Right ventricle myocardium inferior (tissue), 1 donor: ENCODE data around the gene NHLRC4. TPM values are rescaled to one million over a fixed set of nuclear protein-coding genes. Genes with fewer than 3 reads are reported as not detected.

Experiments
- ATAC-seq: fragments of 200-7000 bp; cut with Tn5 transposase; one replicate; pipeline ENCODE4 v1.9.1; 2020; ENCODE audit warnings: mild to moderate bottlenecking, moderate library complexity
- DNase-seq: peaks from one replicate; pipeline ENCODE4 v3.0.0; 2021; ENCODE audit errors: missing footprints
- intact Hi-C: fragments of 100-400 bp; cut with DNase I; formaldehyde crosslinking; loops from one replicate; pipeline ENCODE4 v1.11.0; 2022
- total RNA-seq: library from RNA; stranded (reverse); fragmentation: NEBNext Ultra II Directional; extraction: Animal tissue kit (Norgen Biotek cat#: 25700); gene quantifications from one replicate; pipeline ENCODE4 v1.2.1, GENCODE V29; 2021
- donor health status: DM: no; HTN: yes; CAD: no; lungs with severe emphysema.

The NHLRC4 gene
- total RNA-seq, 1 donor from 2014 or later: 0.57 TPM

DNA sequence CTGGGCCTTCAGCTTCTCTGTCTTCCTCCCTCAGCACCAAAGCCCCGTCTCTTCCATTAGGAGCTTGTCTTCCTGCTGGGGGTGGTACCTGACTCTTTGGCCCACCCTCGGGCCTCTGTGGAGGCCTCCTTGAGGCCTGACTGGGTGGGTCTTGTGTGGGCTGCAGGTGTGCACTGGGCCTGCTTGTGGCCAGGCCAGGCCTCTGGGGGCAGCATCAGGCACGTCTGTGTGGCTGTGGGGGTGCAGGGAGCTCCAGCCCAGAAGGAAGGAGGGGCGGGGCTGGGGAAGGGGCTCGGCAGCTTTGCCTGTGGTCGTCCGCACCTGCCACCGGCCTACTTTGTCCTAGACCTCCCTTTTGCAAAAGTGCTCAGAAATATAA is 10.0 kb downstream of the NHLRC4 start:
- DNase-seq (no peak), ATAC-seq (no peak)
- intact Hi-C loops: no loop called here

DNA sequence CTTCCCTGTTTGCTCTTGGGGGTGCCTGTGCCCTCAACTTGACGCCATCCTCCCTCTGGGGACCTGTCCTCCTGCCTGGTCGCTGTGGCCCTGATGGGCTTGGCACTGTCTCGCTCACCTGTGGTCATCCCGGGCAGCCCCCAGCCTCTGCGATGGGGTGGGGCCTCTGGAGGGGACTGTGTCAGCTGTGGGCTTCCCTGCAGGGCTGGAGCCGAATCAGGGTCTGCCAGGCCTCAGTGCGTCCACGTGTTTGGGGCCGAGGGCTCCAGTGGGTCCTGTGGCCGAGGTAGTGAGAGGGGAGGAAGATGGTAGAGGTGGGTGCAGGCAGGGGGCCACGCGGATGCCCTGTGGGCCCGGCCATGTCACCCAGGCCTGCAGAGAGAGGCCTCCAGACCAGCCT is 11.0 kb downstream of the NHLRC4 start:
- intact Hi-C loops: no loop called here
- DNase-seq: no peak

DNA sequence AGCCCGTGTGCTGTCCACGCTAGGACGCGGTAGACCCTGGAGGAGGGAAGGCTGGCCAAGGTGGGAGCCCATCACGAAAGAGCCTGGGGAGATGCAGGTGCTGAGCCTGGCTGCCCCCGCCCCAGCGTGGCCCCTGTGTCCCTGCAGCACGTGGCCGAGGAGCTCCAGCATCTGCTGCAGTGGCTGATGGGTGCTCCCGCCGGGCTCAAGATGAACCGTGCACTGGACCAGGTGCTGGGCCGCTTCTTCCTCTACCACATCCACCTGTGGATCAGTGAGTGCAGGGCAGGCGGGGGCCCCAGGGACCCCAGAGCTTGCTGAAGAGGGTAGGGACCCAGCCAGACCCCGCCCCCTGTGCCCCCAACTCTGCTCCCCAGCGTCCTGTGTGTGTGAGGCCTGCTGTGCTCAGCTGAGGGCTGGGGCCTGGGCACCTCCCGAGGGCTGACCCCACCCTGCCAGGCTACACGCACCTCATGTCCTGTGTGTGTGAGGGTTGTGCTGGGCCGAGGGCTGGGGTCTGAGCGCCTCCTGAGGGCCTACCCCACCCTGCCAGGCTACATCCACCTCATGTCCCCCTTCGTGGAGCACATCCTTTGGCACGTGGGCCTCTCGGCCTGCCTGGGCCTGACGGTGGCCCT is 11.5 kb downstream of the NHLRC4 start:
- DNase-seq: no peak
- intact Hi-C loops: no loop called here
- ATAC-seq: no peak

More for the DNA sequence above, 11.0 kb downstream of the NHLRC4 start:
- ATAC-seq: no peak

DNA sequence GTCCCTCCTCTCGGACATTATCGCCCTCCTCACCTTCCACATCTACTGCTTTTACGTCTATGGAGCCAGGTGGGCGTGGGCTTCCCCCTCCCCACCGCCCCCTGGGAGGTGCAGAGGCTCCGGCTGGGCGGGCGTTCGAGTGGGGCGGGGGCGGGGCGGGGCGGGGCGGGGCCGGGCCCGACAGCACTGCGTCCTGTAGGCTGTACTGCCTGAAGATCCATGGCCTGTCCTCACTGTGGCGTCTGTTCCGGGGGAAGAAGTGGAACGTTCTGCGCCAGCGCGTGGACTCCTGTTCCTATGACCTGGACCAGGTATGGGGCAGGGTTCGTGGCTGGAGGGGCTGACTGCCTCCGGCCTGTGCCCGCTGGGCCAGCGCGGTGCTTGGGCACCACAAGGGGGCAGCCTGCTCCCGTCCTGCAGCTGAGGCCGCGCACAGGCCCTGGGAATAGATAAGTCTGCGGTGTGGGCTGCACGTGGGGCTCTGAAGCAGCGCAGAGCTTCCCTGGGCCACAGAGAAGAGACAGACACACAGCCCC is 12.1 kb downstream of the NHLRC4 start:
- ATAC-seq (peak; percentile 89), DNase-seq (peak; percentile 89)
- intact Hi-C loops: no loop called here

DNA sequence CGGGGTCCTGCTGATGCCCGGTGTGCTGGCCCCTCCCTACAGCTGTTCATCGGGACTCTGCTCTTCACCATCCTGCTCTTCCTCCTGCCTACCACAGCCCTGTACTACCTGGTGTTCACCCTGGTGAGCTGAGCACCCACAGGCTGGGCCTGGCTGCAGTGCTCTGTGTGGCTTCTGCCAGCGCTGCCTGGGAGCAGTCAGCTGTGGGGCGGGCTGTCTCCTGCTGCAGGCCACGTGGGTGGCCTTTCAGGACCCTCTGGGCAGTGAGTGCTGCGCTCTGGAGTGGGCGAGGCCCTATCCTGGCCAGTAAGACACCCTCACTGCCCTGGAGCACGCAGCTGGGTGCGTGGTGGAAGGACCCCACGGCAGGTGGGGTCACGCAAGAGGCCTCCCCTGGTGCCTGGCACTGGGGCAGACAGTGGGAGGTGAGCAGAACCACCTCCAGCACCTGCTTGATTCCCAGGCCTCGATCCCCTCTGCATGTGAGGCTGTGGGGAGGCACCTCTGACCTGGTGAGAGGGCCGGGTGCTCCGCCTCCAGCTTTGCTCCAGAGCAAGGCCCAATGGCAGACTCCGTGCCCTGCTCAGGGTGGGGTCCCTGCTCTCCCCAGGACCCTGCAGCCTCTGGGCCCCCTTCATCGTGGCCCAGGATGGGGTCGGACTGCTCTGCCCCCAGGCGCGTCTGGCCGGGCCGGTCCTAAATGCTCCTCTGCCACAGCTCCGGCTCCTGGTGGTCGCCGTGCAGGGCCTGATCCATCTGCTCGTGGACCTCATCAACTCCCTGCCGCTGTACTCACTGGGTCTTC is 13.5 kb downstream of the NHLRC4 start:
- intact Hi-C loops: no loop called here
- no peak for ATAC-seq
- DNase-seq: no peak

DNA sequence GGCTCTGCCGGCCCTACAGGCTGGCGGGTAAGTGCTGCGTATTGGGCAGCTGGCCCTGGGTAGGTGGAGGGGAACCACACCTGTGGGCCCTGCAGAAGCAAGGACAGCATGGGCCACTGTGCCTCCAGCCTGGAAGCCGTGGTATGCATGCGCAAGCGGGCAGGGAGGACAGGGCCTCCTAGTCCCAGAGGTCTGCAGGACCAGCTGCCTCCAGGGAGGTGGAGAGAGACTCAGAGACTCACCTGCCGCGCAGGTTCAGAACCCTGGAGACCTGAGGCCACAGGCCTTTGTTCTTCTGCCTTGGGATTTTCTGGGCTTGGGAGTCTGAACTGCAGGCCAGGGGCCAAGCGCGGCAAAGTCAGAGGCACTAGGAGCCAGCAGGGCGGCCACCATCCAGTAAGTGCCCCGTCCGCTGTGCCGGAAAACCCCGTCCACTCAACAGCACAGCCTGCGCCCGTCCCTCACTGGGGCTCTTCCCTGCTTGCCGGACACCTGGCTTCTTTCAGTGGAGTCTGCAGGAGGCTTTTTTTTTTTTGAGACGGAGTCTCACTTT is 14.2 kb downstream of the NHLRC4 start:
- intact Hi-C loops: no loop called here
- no peak for DNase-seq

DNA sequence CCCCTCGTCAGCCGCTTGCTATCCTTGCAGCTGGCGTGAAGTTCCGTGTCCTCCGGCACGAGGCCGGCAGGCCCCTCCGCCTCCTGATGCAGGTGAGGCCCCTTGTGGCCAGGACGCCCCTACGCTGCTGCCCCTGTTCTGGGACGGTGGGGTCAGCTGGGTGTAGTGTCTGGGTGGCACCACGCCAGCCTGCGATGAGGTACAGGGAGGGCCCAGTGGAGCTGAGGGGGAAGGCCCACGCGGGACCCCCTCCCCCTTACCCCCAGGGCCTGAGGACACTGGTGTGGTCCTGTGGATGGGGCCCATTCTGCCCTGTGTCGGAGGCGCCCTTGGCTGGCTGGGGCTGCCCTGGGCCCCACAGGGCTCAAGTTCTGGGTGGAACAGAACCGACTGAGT is 15.4 kb downstream of the NHLRC4 start:
- ATAC-seq (no peak), DNase-seq (no peak)
- intact Hi-C loops: no loop called here

More for the DNA sequence above, 14.2 kb downstream of the NHLRC4 start:
- no peak for ATAC-seq

DNA sequence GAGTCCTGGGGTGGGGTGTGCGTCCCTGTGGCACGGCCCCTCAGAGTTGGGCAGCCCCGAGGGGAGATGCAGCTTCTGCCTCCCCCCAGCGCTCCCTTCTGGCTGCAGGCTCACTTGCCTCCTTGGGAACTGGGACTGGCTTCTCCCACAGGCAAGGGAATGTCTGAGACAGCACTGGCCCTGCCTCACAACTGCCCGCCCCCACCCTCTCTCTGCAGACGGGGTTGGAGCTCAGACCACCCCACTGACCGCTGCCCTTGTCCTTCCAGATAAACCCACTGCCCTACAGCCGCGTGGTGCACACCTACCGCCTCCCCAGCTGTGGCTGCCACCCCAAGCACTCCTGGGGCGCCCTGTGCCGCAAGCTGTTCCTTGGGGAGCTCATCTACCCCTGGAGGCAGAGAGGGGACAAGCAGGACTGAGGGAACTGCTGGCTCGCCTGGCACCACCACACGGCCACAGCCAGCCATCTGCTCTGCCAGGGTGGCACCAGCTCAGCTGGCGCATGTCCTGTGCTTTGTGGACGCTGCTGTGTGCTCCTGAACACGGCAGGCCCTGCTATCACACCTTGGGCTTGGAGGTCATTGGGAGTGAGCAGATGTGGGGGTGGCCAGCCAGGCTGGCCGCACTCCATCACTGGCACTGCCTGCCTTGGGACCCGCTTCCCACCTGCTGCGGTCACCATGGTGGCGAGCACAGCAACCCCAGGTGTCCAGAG is 16.0 kb downstream of the NHLRC4 start:
- no peak for ATAC-seq
- intact Hi-C loops: no loop called here
- DNase-seq: no peak

DNA sequence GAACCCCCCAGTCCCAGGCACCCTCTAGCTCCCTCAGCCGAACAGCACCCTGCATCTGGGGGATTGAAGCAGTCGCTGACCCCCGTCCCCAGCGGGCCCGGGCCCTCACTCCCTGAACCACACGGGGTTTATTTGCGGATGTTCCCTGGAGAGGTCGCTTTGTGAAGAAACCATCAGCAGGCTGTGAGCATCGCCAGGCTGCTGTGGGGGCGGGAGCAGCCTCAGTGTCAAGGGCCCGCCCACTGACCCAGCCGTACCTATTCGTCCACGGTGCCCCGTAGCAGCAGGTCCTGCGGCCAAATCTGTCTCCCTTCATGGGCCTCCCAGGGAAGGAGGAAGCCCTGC is 16.6 kb downstream of the NHLRC4 start:
- intact Hi-C loops: no loop called here
- no peak for DNase-seq
- no peak for ATAC-seq

DNA sequence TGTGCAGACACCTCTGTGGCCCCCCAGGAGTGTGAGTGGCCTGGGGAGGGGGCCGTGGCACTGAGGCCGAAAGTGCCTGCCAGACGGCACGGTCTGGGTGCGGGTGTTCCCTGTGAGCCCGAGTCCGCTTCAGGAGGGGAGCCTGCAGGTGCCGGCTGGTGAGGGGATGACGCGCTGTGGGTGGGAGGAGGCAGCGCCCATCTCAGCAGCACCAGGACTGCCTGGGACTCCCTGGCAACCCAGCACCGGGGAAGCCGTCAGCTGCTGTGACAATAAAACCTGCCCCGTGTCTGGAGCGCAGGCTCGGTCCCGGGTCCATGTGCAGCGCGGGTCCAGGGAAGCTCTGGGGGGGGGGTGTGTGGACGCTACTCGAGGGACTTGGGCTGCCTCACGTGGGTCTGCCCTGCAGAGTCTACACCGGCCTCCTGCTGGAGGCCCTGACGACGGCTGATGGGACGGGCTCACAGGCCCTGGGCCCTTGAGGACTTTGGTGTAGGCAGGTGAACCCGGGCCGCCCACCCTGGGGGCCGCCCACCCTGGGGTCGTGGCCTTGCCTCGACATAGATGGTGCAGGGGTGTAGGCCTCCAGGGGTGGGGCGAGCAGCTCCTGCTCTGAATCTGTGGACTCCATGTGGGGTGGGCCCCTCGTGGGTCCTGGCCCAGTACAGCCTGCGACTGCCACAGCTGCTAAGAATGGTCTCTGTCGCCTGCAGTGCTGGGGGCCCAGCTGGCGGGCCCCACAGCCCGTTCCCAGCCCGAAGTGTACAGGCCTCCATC is 17.2 kb downstream of the NHLRC4 start:
- no peak for DNase-seq
- intact Hi-C loops: no loop called here
- no peak for ATAC-seq

DNA sequence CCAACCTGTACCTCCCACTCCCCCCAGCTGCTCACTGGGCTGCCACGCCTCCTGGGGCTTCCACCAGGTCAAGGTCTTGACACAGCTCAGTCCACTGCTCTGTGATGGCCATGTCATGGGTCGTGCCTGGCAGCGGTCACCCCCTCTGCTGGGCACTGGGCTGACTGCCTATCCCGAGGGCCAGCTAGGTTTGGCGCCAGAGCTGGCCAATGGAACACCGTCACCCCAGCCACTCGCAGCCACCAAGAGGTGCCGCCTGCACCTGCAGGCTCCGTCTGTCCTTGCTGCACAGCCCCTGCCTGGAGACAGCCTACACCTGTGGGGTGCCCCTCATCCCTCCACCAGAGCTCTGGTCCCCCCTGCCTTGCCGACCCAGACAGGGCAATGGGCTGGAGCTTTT is 18.5 kb downstream of the NHLRC4 start:
- intact Hi-C loops: loop anchor here (5.0 kb wide), 1 partner anchor 77 kb away; no protein-coding TSS in a partner anchor
- DNase-seq (no peak), ATAC-seq (no peak)

DNA sequence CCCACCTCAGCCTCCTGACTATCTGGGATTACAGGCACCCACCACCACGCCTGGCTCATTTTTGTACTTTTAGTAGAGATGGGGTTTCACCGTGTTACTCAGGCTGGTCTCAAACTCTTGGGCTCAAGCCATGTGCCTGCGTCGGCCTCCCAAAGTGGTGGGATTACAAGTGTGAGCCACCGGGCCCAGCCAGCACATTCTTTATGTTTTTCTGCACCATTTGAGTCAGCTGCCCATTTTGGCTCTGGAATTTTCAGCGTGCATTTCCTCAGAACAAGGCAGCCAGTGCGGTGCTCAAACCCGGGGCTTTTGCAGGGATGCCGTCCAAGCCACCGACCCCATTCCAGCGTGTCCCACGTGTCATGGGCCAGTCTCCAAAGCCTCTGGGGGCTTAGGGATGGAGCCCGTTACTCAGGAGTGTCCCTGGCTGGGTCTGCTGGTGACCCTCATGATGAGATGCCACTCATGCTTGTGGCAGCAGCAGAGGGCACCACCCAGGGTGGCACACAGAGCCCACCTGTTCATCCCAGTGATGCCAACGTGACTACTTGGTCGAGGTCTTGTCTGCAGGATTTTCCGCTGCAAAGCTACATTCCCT is 19.3 kb downstream of the NHLRC4 start:
- intact Hi-C loops: loop anchor here (5.0 kb wide), 1 partner anchor 76 kb away; no protein-coding TSS in a partner anchor
- DNase-seq: no peak
- no peak for ATAC-seq

DNA sequence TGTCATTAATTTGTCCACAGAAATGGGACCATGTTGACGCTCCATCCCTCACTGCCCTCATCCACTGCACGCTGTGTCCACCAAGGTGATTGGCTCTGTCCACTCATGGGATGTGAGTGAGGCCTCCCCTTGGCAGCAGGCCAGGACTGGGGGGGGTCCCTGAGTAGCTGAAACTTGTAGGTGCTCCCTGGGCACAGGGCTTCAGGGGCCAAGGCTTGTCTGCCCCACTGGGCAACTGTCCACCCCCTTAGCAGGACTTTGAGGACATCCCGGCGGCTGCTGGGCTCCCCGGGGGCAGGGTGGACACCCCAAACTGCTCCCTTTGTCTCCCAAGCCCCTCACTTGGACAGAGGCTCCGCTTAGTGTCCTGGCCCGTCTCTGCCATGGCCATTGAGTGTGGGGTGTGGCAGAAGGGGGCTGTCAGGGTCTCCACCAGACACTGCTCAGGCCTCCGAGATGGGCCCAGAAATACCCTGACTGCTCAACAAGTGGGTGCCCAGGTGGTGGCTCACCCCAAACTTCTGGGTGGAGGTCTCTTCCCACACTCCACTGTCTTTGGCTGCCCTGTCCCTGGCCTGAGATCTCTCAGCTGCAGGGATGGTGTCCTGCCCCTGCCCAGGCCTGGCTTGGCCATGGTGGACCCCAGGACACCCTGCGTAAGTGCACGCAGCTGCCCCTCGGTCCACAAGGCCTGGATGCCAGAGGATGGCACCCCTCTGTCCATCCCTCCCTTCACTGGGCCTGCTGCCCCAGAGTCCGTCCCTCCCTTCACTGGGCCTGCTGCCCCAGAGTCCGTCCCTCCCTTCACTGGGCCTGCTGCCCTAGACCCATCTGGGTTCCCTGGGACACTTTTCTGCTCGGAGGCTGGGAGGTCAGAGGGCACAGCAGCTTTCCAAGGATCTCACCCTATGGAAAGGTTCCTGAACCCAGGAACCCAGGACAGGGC is 20.1 kb downstream of the NHLRC4 start:
- ATAC-seq (no peak), DNase-seq (no peak)
- intact Hi-C loops: loop anchor here (5.0 kb wide), 1 partner anchor 75 kb away; no protein-coding TSS in a partner anchor

DNA sequence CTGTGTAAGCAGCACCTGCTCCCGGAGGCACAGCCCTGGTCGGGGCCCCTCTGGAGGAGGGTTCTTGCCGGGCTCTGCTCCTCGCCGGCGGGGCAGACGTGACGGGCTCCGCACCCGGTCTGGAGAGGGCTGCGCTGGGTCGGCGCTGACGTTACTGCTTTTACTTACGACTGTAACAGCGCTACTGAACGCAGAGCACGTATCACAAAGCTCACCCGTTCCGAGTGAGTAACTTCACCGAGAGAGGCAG is 21.8 kb downstream of the NHLRC4 start:
- ATAC-seq (no peak), DNase-seq (no peak)
- intact Hi-C loops: loop anchor here (2.0 to 5.0 kb wide), 2 partner anchors 48 to 74 kb away; partner anchors contain the start of gene METTL26

DNA sequence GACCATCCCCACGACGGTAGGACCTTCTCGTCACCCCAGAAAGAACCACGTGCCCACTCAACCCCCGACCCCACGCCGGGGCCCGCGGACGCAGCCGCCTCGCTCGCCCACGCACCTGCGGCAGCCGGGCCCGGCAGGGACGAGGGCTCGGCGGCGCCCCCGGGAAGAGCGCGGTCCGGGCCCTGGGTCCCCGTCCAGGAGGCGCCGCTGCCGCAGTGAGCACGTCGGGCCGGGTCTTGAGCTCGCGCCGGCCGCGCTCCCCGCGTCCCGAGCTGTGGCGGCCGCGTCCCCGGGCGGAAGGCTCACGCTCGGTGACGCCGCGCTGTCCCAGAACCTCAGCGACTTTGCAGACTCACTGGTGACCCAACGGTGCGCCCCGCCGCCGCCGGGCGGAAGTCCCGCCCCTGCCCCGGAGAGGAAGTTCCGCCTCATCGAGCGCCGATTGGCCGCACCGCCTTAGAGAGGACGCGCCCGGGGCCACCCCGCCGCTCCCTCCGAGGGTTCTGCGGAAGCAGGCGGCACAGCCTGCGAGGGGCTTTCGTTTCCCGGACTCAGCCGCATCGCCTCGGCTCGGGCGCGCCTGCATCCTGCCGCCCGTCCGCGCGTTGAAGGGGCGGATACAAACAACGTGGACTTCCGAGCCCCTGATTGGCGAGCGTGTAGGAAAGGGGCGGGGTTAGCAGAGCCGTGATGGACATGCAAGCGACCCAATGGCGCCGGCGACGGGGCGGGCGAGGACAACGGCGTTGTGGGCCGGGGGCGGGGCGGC is 22.3 kb downstream of the NHLRC4 start:
- DNase-seq (peak; percentile 99), ATAC-seq (peak; percentile 91)
- intact Hi-C loops: loop anchor here (2.0 to 5.0 kb wide), 2 partner anchors 48 to 73 kb away; partner anchors contain the start of gene METTL26

DNA sequence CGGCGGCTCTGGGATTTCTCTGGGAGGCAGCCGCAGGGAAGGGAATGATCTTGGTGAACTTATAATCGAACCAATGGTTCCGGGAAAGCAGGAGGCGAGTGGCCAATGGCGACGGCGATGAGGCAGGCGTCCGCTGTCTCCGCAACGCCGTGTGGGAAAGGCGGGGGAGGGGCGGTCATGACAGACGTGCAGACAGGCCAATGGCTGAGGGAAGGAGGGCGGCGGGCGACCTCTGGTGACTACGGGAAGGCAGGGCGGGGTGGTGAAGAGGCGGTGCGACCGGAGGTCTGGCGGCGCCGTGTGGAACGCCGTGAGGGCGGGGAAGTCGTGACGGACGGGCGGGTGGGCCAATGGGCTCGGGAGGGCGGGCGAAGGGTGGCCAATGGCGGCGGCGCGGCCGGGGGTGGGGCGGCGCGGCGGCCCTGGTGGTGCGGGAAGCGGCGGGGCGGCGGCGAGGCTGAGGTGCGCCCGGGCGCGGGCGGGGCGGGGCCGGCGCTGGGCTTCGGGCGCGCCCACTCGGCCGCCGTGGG is 22.9 kb downstream of the NHLRC4 start, which contains the start of gene RAB40C:
RAB40C (plus strand) TSS at position 409 of the 530 bp plus-strand sequence. CDS start 226 bp downstream, outside the sequence.
- intact Hi-C loops: loop anchor here (2.0 to 5.0 kb wide), 2 partner anchors 47 to 73 kb away; partner anchors contain the start of gene METTL26
- DNase-seq (peak; percentile 99), ATAC-seq (peak; percentile 95)
